HG03354 (cell line): Measurements from ENCODE around the gene SLC15A1.
"Not testable (repeated sequence)": the region's sequence is repeated elsewhere in the genome, so short reads cannot be mapped to it uniquely, and the experiment has no call there.

Experiments
- ATAC-seq: cut with Tn5 transposase; IDR thresholded peaks from one replicate; pipeline ENCODE4 v1.9.1; 2021; ENCODE audit warnings: mild to moderate bottlenecking; ENCODE audit not compliant: unreplicated experiment, poor library complexity, severe bottlenecking

SLC15A1 gene

GRCh38 chr13:98668155-98668554 lies 84.3 kb downstream of the SLC15A1 start:
- no peak for ATAC-seq

GRCh38 chr13:98665638-98665995 lies 86.9 kb downstream of the SLC15A1 start:
- ATAC-seq: no peak

GRCh38 chr13:98664924-98665637 lies 87.4 kb downstream of the SLC15A1 start:
- peak; percentile 71 for ATAC-seq

GRCh38 chr13:98664510-98664909 lies 88.0 kb downstream of the SLC15A1 start:
- no peak for ATAC-seq

GRCh38 chr13:98664047-98664446 lies 88.4 kb downstream of the SLC15A1 start:
- ATAC-seq: no peak

- ATAC-seq: no peak
Measured at GRCh38 chr13:98658131-98658530, 94.3 kb downstream of the SLC15A1 start.

GRCh38 chr13:98657506-98658085 lies 94.9 kb downstream of the SLC15A1 start:
- ATAC-seq: no peak

GRCh38 chr13:98656223-98656622 lies 96.2 kb downstream of the SLC15A1 start:
- no peak for ATAC-seq

- peak; percentile 96 for ATAC-seq
Measured at GRCh38 chr13:98653463-98653985, 98.9 kb downstream of the SLC15A1 start.

GRCh38 chr13:98652721-98653462 lies 99.6 kb downstream of the SLC15A1 start:
- peak; percentile 41 for ATAC-seq

- ATAC-seq: no peak
Measured at GRCh38 chr13:98652276-98652675, 100.2 kb downstream of the SLC15A1 start.

GRCh38 chr13:98651744-98652143 lies 100.7 kb downstream of the SLC15A1 start:
- no peak for ATAC-seq

- ATAC-seq: no peak
Measured at GRCh38 chr13:98650396-98651107, 101.9 kb downstream of the SLC15A1 start.

- ATAC-seq: no peak
Measured at GRCh38 chr13:98649861-98650260, 102.6 kb downstream of the SLC15A1 start.

GRCh38 chr13:98648686-98649085 lies 103.8 kb downstream of the SLC15A1 start:
- ATAC-seq: no peak

GRCh38 chr13:98648141-98648540 lies 104.3 kb downstream of the SLC15A1 start:
- ATAC-seq: no peak

- ATAC-seq: no peak
Measured at GRCh38 chr13:98647121-98647520, 105.4 kb downstream of the SLC15A1 start.

- no peak for ATAC-seq
Measured at GRCh38 chr13:98643479-98643878, 109.0 kb downstream of the SLC15A1 start.

- no peak for ATAC-seq
Measured at GRCh38 chr13:98641075-98641474, 111.4 kb downstream of the SLC15A1 start.

GRCh38 chr13:98639785-98640184 lies 112.7 kb downstream of the SLC15A1 start:
- not testable (repeated sequence) for ATAC-seq
